Activated B cell treated with CpG ODN at 0.5 μM for 24 hours (primary cell): ENCODE measurements around the gene KEL. TPM values are rescaled to one million over a fixed set of nuclear protein-coding genes. Genes with fewer than 3 reads are reported as not detected.

Experiments
- ATAC-seq: fragments of 200-7000 bp; cut with Tn5 transposase; one replicate; pipeline ENCODE4 v1.10.0; 2021; ENCODE audit warnings: low read depth, mild to moderate bottlenecking, moderate library complexity
- CTCF ChIA-PET: fragments of 350-600 bp; sonication (Branson Sonifier 250); formaldehyde crosslinking; loops from one replicate; lab custom pipeline; 2021; ENCODE audit warnings: antibody characterized with exemption; lab: Charles Lee
- POLR2A ChIA-PET: fragments of 350-600 bp; sonication (Branson Sonifier 250); formaldehyde crosslinking; loops from one replicate; lab custom pipeline; 2021; ENCODE audit warnings: antibody characterized with exemption; lab: Charles Lee
- DNase-seq: peaks from one replicate; pipeline ENCODE4 v3.0.0; 2022
- H3K27ac Mint-ChIP-seq: one replicate; pipeline ENCODE4 v1.8.0; 2020; ENCODE audit warnings: mixed read lengths
- H3K27me3 Mint-ChIP-seq: one replicate; pipeline ENCODE4 v1.8.0; 2021; ENCODE audit warnings: mixed read lengths
- H3K36me3 Mint-ChIP-seq: one replicate; pipeline ENCODE4 v1.8.0; 2021; ENCODE audit warnings: low read depth, mixed read lengths
- H3K4me1 Mint-ChIP-seq: one replicate; pipeline ENCODE4 v1.8.0; 2021; ENCODE audit warnings: mixed read lengths
- H3K4me3 Mint-ChIP-seq: one replicate; pipeline ENCODE4 v1.8.0; 2020; ENCODE audit warnings: mild to moderate bottlenecking, mixed read lengths
- H3K9me3 Mint-ChIP-seq: one replicate; pipeline ENCODE4 v1.8.0; 2020; ENCODE audit warnings: mixed read lengths
- CTCF ChIP-seq: fragments of 200-600 bp; IDR thresholded peaks from one replicate; pipeline ENCODE4 v1.8.0; 2022; ENCODE audit warnings: antibody characterized with exemption, mild to moderate bottlenecking
- intact Hi-C: fragments of 100-400 bp; cut with micrococcal nuclease; formaldehyde crosslinking; loops from one replicate; pipeline ENCODE4 v1.15.1; 2024
- total RNA-seq: library from RNA; stranded (reverse); gene quantifications from 2 replicates; pipeline ENCODE4 v1.2.3, GENCODE V29; 2022

Gene KEL
- total RNA-seq, 1 donor from 2014 or later = 1.2 TPM

GRCh38 chr7:142905759-142906158, 56.4 kb downstream of the KEL start:
- DNase-seq (no peak), ATAC-seq (no peak)
- Mint-ChIP-seq H3K27me3 (peaks cover 20% of the 10 kb centered on the region), H3K9me3 (peaks cover 2% of the 10 kb centered on the region), H3K4me3 (no peak overlapping the region), H3K27ac (no peak overlapping the region), H3K36me3 (no peaks in the 10 kb centered on the region), H3K4me1 (no peaks in the 10 kb centered on the region)
- TF ChIP-seq CTCF = no peak
- intact Hi-C loops = no loop called here
- POLR2A ChIA-PET = no interaction called here
- CTCF ChIA-PET = no interaction called here

- Mint-ChIP-seq H3K4me3 (no peak overlapping the region), H3K36me3 (no peaks in the 10 kb centered on the region), H3K9me3 (peaks cover 2% of the 10 kb centered on the region), H3K27me3 (peaks cover 13% of the 10 kb centered on the region), H3K27ac (no peak overlapping the region), H3K4me1 (no peaks in the 10 kb centered on the region)
- intact Hi-C loops = no loop called here
- ChIA-PET CTCF (no interaction called here), POLR2A (no interaction called here)
- ATAC-seq (no peak), DNase-seq (no peak)
- no peak for TF ChIP-seq CTCF
Measured at GRCh38 chr7:142904128-142904527, 58.0 kb downstream of the KEL start.

- no peak overlapping the region for H3K4me3 Mint-ChIP-seq
- ATAC-seq (no peak), DNase-seq (no peak)
- peaks cover 2% of the 10 kb centered on the region for H3K9me3 Mint-ChIP-seq
- no peaks in the 10 kb centered on the region for H3K4me1 Mint-ChIP-seq
- intact Hi-C loops = no loop called here
- TF ChIP-seq CTCF = no peak
- H3K27ac Mint-ChIP-seq = no peak overlapping the region
- CTCF ChIA-PET = interaction anchor here (0.9 to 1.2 kb wide), 3 partner anchors 9 to 20 kb away, joined by 3 to 4 read pairs (median 3); no protein-coding TSS in a partner anchor
- H3K27me3 Mint-ChIP-seq = peaks cover 16% of the 10 kb centered on the region
- POLR2A ChIA-PET = no interaction called here
- no peaks in the 10 kb centered on the region for H3K36me3 Mint-ChIP-seq
Measured at GRCh38 chr7:142901426-142902259, 60.5 kb downstream of the KEL start.

DNA sequence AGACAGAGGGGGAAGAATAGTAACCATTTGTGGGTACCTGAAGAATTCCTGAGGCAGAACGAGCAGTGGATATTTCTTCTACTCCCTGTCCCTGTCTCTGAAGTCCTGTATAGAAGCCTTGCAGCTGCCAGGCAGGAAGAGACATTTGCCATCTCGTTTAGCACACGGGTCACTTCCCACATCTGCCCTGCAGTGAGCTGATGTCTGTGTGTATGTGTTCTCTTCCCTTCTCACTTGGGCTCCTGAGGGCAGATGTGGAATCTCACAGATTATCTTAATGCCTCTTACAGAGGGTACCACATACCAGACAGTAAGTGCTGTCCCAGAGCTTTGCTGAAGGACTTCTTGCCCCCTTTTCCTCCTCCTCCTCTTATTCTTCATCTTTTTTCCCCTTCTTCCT, 62.5 kb downstream of the KEL start:
- DNase-seq (no peak), ATAC-seq (no peak)
- intact Hi-C loops = no loop called here
- TF ChIP-seq CTCF = no peak
- H3K9me3 Mint-ChIP-seq = peaks cover 2% of the 10 kb centered on the region
- no peaks in the 10 kb centered on the region for H3K4me1 Mint-ChIP-seq
- no peaks in the 10 kb centered on the region for H3K36me3 Mint-ChIP-seq
- POLR2A ChIA-PET = no interaction called here
- CTCF ChIA-PET = no interaction called here
- H3K27ac Mint-ChIP-seq = no peak overlapping the region
- peaks cover 24% of the 10 kb centered on the region for H3K27me3 Mint-ChIP-seq
- H3K4me3 Mint-ChIP-seq = no peak overlapping the region

DNA sequence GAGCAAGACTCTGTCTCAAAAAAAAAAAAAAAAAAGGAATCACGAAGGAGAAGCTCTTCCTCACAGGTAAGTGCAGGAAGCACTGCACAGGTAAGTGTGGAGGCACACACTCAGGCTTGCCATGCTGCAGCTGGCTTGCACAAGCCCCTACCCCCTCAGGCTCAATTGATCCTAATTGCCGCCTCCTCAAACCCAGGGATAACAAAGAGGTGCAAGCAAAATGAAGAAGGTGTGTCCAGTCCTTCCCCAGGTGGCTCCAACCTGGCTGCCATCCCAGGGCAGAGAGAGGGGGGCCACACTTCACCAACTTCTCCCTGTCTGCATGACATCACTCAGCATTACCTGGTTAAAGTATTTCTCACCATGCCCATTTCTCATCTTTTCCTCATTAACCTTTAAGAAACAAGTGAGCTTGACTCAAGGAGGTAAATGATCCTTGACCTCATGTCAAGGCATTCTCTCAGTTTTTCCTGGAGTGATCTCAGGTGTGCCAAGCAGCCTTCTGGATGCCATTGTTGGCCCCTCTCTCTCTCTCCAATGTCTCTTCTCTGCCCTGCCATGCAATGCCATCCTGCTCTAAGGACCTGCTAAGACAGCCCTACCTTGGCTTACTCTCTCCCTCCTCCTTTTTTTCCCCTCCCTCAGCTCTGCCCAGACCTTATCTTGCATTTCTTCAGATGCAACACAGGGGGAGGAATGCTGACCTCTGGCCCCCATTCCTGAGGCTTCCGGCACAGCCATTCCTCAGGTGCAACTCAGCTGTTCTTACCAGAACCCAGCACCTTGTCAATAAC, 63.6 kb downstream of the KEL start:
- DNase-seq = no peak
- no peak overlapping the region for H3K27ac Mint-ChIP-seq
- no peak for ATAC-seq
- H3K27me3 Mint-ChIP-seq = peaks cover 28% of the 10 kb centered on the region
- peaks cover 2% of the 10 kb centered on the region for H3K9me3 Mint-ChIP-seq
- intact Hi-C loops = no loop called here
- ChIA-PET CTCF (interaction anchor here (1.0 kb wide), 1 partner anchor 18 kb away, joined by 3 read pairs; no protein-coding TSS in a partner anchor), POLR2A (no interaction called here)
- no peaks in the 10 kb centered on the region for H3K4me1 Mint-ChIP-seq
- no peak for TF ChIP-seq CTCF
- H3K4me3 Mint-ChIP-seq = no peak overlapping the region
- H3K36me3 Mint-ChIP-seq = no peaks in the 10 kb centered on the region
